GM04503 (cell line): ENCODE results near the gene GLI3.
A peak's percentile ranks its signal among the peaks of the same experiment; 100 is the strongest.

Experiments
- DNase-seq: peaks from one replicate; pipeline ENCODE4 v3.0.0-alpha.2; 2012; ENCODE audit warnings: low read depth

Gene GLI3

DNA sequence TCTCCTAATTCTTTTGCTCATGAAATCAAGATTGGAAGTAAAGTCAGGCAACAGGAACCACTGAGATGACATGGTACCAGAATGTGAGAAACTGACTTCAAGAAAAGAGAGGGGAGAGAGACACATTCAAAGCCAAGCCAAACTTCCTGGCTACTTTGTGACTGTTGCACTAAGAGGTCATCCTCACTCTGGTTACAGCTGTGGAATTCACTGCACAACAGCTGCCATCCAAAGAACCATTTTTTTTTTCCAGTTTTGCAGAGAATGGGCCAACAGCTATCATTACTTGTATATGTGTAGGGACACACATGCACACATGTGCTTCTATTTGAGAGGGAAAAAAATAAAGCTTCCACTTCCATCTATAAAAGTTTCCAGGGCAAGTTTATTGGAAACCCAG is 203.5 kb downstream of the GLI3 start:
- no peak for DNase-seq

DNA sequence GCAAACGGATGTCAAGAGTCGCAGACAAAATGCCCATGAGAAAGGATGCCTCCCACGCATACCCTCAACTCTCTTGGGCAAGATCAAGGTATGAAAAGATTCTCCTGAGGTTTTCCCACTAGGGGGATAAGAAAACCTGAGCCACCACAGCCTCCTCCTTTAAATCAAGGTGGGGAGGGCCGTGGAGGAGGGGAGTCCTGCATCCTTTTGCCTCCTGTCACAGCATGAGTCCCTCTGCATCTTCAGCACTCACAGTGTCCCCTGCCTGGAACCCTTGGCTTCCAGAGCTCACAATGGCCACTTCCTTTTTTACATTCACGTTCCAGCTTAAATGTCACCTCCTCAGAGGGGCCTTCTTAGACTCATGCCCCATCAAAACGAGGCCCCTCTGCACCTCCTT is 207.6 kb downstream of the GLI3 start:
- no peak for DNase-seq

DNA sequence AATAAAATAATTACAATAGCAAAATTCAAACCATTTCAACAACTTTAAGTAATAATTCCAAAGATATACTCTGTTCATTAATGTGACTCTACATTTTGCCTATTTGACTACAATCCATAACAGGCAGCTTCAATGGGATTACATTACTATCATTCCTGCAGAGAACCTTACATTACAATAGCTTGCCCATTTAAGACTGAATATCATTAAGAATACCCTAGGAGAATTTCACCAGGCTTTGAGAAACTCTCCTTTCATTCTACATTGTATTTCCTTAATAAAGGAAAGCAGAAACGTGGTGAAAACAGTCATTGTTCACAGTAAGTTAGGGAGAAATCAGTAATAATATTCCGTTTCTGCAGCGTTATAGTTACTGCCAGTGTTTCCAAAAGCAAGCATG is 209.5 kb downstream of the GLI3 start:
- no peak for DNase-seq

DNA sequence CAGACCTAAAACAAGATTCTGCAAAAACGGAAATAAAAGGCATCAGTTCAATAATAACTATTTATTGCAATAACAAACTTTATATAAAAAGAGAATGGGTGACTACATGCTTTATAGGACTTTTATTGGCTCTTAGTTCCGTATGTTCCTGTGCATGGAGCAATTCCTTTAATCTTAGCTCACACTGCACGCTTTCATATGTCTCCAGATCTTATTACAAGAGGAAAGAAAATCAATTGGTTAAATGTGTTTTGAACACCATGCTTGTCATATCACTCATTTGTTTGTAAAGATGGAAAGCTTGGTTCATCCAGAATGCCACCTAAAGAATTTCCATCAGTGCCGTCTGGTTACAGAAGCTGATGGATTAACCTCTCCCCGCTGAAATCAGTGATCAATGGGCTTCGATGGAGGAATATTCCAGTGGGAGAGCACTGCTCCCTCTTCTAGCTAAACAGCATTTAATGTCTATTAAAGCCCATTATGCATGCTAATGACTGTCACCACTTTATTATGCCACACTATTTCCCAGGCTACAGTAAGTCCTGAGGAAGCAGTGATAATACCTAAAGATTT is 210.3 kb downstream of the GLI3 start:
- DNase-seq = no peak

- DNase-seq = no peak
Measured at GRCh38 chr7:42025635-42026375, 211.2 kb downstream of the GLI3 start.

- DNase-seq = no peak
Measured at GRCh38 chr7:42024537-42024936, 212.5 kb downstream of the GLI3 start.

GRCh38 chr7:42023262-42023661 is 213.7 kb downstream of the GLI3 start:
- no peak for DNase-seq

GRCh38 chr7:42022791-42023190 is 214.2 kb downstream of the GLI3 start:
- DNase-seq = no peak

- DNase-seq = no peak
Measured at GRCh38 chr7:42022056-42022455, 215.0 kb downstream of the GLI3 start.

GRCh38 chr7:42021631-42022030 is 215.4 kb downstream of the GLI3 start:
- DNase-seq = no peak

DNA sequence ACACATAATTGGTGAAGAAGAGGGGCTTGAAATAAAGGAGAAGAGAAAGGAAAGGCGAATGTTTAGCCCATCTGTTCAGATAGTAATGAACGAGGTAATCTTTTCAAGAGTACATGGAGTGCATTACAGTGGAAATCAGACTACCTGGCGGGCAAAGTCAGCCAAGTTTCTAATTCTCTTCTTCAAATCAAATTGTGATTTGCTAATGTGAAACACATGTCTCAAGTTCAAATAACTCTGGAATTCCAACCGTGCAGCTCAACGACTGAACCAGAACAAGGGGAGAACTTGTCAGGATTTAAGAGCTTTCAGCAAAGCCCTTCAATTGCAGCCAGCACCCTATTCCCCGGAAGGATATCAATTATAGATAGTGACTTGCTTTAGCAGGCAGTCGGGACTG is 216.9 kb downstream of the GLI3 start:
- no peak for DNase-seq

- DNase-seq = no peak
Measured at GRCh38 chr7:42017349-42017986, 219.5 kb downstream of the GLI3 start.

GRCh38 chr7:42016517-42016916 is 220.5 kb downstream of the GLI3 start:
- no peak for DNase-seq

- no peak for DNase-seq
Measured at GRCh38 chr7:42014625-42015618, 222.1 kb downstream of the GLI3 start.

GRCh38 chr7:42012786-42013360 is 224.1 kb downstream of the GLI3 start:
- no peak for DNase-seq

- no peak for DNase-seq
Measured at GRCh38 chr7:42012313-42012712, 224.7 kb downstream of the GLI3 start.

GRCh38 chr7:42011846-42012245 is 225.2 kb downstream of the GLI3 start:
- DNase-seq = no peak

DNA sequence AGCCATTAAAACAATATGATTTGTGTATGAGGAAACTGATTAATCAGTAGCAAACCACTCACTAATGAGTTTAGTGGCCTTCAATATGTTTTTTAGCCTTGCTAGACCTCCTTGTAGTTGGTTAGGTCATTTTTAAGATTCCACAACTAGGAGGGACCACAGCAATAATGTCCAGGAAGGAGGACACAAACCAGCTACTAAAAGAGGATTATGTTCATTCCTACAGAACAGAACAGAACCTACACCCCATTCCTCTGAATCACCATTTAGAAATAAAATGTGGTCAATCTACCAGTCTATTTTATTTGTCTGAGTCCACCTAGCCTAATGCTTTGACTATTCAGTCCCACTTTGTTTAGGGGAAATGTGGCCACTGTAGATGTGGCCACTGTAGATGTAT is 226.3 kb downstream of the GLI3 start:
- peak; percentile 44 for DNase-seq

GRCh38 chr7:42006801-42007513 is 230.1 kb downstream of the GLI3 start:
- no peak for DNase-seq

- DNase-seq = no peak
Measured at GRCh38 chr7:42002654-42003053, 234.4 kb downstream of the GLI3 start.

GRCh38 chr7:41999736-42000283 is 237.2 kb downstream of the GLI3 start:
- no peak for DNase-seq
